Measurements from ENCODE around the gene MARCHF6. TPM values are rescaled to one million over a fixed set of nuclear protein-coding genes. Genes with fewer than 3 reads are reported as not detected.

MARCHF6 gene
- total RNA-seq, 1 experiment from 2014 or later: 31.9 TPM

GRCh38 chr5:10317825-10318682 is 35.4 kb upstream of the MARCHF6 start:
- no peak overlapping the region for H3K27ac ChIP-seq
- H3K4me3 ChIP-seq: no peak overlapping the region
- no peaks in the 10 kb centered on the region for H3K4me1 ChIP-seq
- no peaks in the 10 kb centered on the region for H3K36me3 ChIP-seq
- DNase-seq: no peak
- no peaks in the 10 kb centered on the region for H3K9me3 ChIP-seq (replicated peaks)
- no peaks in the 10 kb centered on the region for H3K27me3 ChIP-seq

DNA sequence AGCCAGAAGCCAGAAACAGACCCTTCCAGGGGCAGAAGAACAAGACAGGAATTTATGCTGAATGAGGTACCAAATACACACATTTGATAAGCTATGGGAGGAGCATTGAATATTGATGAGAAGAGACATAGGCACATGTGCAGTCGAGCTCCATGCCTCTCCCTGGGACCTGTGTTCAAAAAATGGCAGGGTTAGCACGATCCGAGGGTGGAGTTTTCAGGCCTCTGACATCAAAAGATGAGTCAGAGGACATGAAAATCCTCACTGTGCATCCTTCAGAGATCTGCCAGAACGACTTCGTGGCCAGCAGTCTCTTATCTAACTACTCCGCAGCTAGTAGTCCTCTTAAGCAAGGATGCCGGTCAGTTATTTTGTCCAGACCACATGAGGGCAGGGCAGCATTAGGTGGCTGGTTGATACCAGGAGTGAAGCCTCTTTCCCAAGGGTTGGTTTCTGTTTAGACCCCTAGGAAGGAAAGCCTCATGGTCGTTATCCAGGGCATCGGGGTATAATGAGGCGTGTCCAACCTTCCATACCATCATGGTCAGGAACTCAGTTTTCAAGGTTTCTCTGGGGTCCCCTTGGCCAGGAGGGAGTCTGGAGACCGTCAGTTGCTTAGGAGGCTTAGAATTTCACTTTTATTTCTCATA is 34.2 kb upstream of the MARCHF6 start:
- no peaks in the 10 kb centered on the region for H3K9me3 ChIP-seq (replicated peaks)

GRCh38 chr5:10320793-10321192 is 32.7 kb upstream of the MARCHF6 start:
- DNase-seq: no peak
- H3K4me1 ChIP-seq: no peaks in the 10 kb centered on the region
- no peaks in the 10 kb centered on the region for H3K27me3 ChIP-seq
- no peak overlapping the region for H3K27ac ChIP-seq
- H3K36me3 ChIP-seq: no peaks in the 10 kb centered on the region
- H3K4me3 ChIP-seq: no peak overlapping the region
- H3K9me3 ChIP-seq (replicated peaks): no peaks in the 10 kb centered on the region

More for the DNA sequence above, 34.2 kb upstream of the MARCHF6 start:
- Histone ChIP-seq H3K27me3 (no peaks in the 10 kb centered on the region), H3K27ac (no peak overlapping the region), H3K4me1 (no peaks in the 10 kb centered on the region), H3K4me3 (no peak overlapping the region), H3K36me3 (no peaks in the 10 kb centered on the region)
- DNase-seq: no peak

DNA sequence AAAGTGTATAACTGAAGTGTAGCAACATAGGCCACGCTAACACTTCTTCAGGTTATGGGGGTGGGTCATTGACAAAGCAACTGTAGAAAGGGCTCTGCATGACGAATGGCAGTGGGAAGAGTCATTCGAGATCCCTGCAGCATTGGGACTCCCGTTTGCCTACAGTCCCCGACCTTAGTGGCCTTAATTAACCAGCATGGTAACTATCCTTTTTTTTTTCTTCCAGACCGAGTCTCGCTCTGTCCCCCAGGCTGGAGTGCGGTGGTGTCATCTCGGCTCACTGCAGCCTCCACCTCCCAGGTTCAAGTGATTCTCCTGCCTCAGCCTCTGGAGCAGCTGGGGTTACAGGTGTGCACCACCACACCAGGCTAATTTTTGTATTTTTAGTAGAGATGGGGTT is 31.6 kb upstream of the MARCHF6 start:
- Histone ChIP-seq H3K4me1 (no peaks in the 10 kb centered on the region), H3K36me3 (no peaks in the 10 kb centered on the region), H3K4me3 (no peak overlapping the region), H3K27me3 (no peaks in the 10 kb centered on the region), H3K9me3 (replicated peaks) (no peaks in the 10 kb centered on the region), H3K27ac (no peak overlapping the region)
- DNase-seq: no peak

- Histone ChIP-seq H3K9me3 (replicated peaks) (no peaks in the 10 kb centered on the region), H3K27ac (no peak overlapping the region), H3K4me1 (no peaks in the 10 kb centered on the region), H3K4me3 (no peak overlapping the region), H3K27me3 (no peaks in the 10 kb centered on the region), H3K36me3 (no peaks in the 10 kb centered on the region)
- no peak for DNase-seq
Observed at GRCh38 chr5:10323588-10324488, 29.7 kb upstream of the MARCHF6 start.

GRCh38 chr5:10324518-10325370 is 28.8 kb upstream of the MARCHF6 start:
- peaks cover 4% of the 10 kb centered on the region; the same call in 1 of the 2 replicates for H3K4me1 ChIP-seq
- no peak overlapping the region for H3K4me3 ChIP-seq
- no peaks in the 10 kb centered on the region for H3K9me3 ChIP-seq (replicated peaks)
- H3K36me3 ChIP-seq: no peaks in the 10 kb centered on the region
- DNase-seq: no peak
- no peaks in the 10 kb centered on the region for H3K27me3 ChIP-seq
- no peak overlapping the region for H3K27ac ChIP-seq

- no peaks in the 10 kb centered on the region for H3K9me3 ChIP-seq (replicated peaks)
- H3K4me1 ChIP-seq: peaks cover 8% of the 10 kb centered on the region; the same call in 1 of the 2 replicates
- H3K36me3 ChIP-seq: no peaks in the 10 kb centered on the region
- DNase-seq: no peak
- no peak overlapping the region for H3K27ac ChIP-seq
- no peaks in the 10 kb centered on the region for H3K27me3 ChIP-seq
- H3K4me3 ChIP-seq: no peak overlapping the region
Observed at GRCh38 chr5:10328323-10328722, 25.2 kb upstream of the MARCHF6 start.

DNA sequence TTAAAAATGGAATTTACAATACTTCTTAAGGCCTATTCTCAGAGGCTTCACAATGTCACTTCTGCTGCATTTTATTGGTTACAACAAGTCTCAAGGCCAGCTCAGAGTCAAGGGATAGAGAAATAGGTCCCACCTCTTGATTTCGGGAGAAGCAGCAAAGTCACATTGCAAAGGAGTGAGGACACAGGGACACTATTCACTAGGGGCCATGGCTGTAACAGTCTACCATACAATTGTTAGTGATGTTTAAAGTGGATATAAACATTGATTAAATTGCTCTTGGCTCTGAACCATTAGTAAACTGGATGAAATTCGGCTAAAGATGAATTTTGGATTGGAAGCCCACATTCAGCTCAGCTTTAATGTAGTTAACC is 24.1 kb upstream of the MARCHF6 start:
- no peaks in the 10 kb centered on the region for H3K36me3 ChIP-seq
- no peak overlapping the region for H3K27ac ChIP-seq
- no peak overlapping the region for H3K4me3 ChIP-seq
- DNase-seq: no peak
- peaks cover 8% of the 10 kb centered on the region; the same call in 1 of the 2 replicates for H3K4me1 ChIP-seq
- no peaks in the 10 kb centered on the region for H3K9me3 ChIP-seq (replicated peaks)
- no peaks in the 10 kb centered on the region for H3K27me3 ChIP-seq

- H3K36me3 ChIP-seq: no peaks in the 10 kb centered on the region
- DNase-seq: peak in 1 of 2 experiments; percentile 19
- H3K27me3 ChIP-seq: no peaks in the 10 kb centered on the region
- H3K4me3 ChIP-seq: no peak overlapping the region
- peaks cover 8% of the 10 kb centered on the region; the same call in 1 of the 2 replicates for H3K4me1 ChIP-seq
- H3K27ac ChIP-seq: no peak overlapping the region
- no peaks in the 10 kb centered on the region for H3K9me3 ChIP-seq (replicated peaks)
Observed at GRCh38 chr5:10329820-10330481, 23.5 kb upstream of the MARCHF6 start.

DNA sequence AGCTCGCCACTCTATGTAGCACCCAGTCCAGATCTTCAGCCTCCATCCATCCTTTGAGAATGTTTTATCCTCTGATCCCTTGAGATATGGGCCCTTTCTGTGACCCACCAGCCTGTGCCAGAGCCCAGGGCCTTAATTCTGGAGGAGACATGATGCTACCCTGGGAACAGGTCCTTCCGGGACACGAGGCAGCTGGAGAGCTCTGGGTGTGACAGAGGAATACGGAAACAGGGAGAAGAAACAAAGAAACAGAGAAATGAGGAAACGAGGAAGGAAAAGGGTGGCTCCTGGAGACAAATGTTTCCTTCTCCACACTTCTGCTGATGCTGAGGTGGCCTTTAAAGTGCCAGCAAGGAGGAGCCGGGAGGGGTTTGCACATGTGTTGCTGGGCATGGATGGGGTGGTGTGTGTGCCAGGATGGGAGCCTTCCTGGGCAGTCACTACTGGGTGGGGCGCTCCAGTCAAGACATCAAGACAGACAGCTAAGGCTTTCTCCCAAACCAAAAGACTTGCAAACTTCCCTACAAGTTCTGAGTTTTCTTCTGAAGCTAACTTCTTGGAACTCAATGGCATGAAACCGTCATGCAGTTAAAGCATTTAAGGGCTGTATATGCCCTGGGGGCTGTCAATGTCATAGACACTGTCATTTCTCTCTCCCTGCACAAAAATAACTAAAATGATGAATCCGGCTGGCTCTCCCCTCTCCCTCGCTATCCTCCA is 22.8 kb upstream of the MARCHF6 start:
- DNase-seq: no peak

GRCh38 chr5:10331341-10331796 is 22.1 kb upstream of the MARCHF6 start:
- Histone ChIP-seq H3K4me1 (peaks cover 8% of the 10 kb centered on the region; the same call in 1 of the 2 replicates), H3K4me3 (no peak overlapping the region), H3K36me3 (no peaks in the 10 kb centered on the region), H3K27ac (no peak overlapping the region), H3K27me3 (no peaks in the 10 kb centered on the region), H3K9me3 (replicated peaks) (no peaks in the 10 kb centered on the region)
- DNase-seq: peak in 1 of 2 experiments; percentile 31

More for the DNA sequence above, 22.8 kb upstream of the MARCHF6 start:
- Histone ChIP-seq H3K27me3 (no peaks in the 10 kb centered on the region), H3K27ac (no peak overlapping the region), H3K4me1 (peaks cover 8% of the 10 kb centered on the region; the same call in 1 of the 2 replicates), H3K4me3 (no peak overlapping the region), H3K9me3 (replicated peaks) (no peaks in the 10 kb centered on the region), H3K36me3 (no peaks in the 10 kb centered on the region)

GRCh38 chr5:10332301-10332700 is 21.2 kb upstream of the MARCHF6 start:
- no peaks in the 10 kb centered on the region for H3K36me3 ChIP-seq
- DNase-seq: no peak
- no peak overlapping the region for H3K27ac ChIP-seq
- no peaks in the 10 kb centered on the region for H3K27me3 ChIP-seq
- no peaks in the 10 kb centered on the region for H3K9me3 ChIP-seq (replicated peaks)
- peaks cover 8% of the 10 kb centered on the region; the same call in 1 of the 2 replicates for H3K4me1 ChIP-seq
- H3K4me3 ChIP-seq: no peak overlapping the region

Measured in SJCRH30 (cell line).